WTC11 (cell line): ENCODE results near the gene IL36G.

ENCODE experiments used
- GTF2I ChIP-seq: fragments of 250-450 bp; sonication (Bioruptor Pico); conservative IDR thresholded peaks from 2 replicates; pipeline ENCODE4 v1.4.0; 2021; ENCODE audit warnings: mild to moderate bottlenecking
- IRF2 ChIP-seq: sonication (generic); formaldehyde crosslinking; IDR thresholded peaks from 2 replicates; pipeline ENCODE4 v1.8.0; 2022; ENCODE audit warnings: low read depth, missing genetic modification reagents, borderline replicate concordance
- JUN ChIP-seq: sonication (generic); formaldehyde crosslinking; IDR thresholded peaks from 2 replicates; pipeline ENCODE4 v1.8.0; 2023; ENCODE audit warnings: mild to moderate bottlenecking, missing genetic modification reagents
- SP1 ChIP-seq: sonication (generic); formaldehyde crosslinking; conservative IDR thresholded peaks from 2 replicates; pipeline ENCODE4 v1.8.1; 2022; ENCODE audit warnings: missing genetic modification reagents
- ZNF263 ChIP-seq: sonication (generic); formaldehyde crosslinking; IDR thresholded peaks from 2 replicates; pipeline ENCODE4 v1.8.1; 2022; ENCODE audit warnings: low read depth, mild to moderate bottlenecking, moderate library complexity, missing genetic modification reagents
- ZNF416 ChIP-seq: fragments of 250-450 bp; sonication (Bioruptor Pico); IDR thresholded peaks from 2 replicates; pipeline ENCODE4 v1.9.0; 2021; ENCODE audit warnings: mild to moderate bottlenecking, inconsistent platforms
- TF ChIP-seq, protein P1 (sequence below): sonication (generic); formaldehyde crosslinking; IDR thresholded peaks from 2 replicates; pipeline ENCODE4 v1.8.0; 2022; ENCODE audit warnings: mild to moderate bottlenecking, missing genetic modification reagents
- TF ChIP-seq, protein P2 (sequence below): fragments of 200-600 bp; IDR thresholded peaks from 2 replicates; pipeline ENCODE4 v1.8.0; 2022; ENCODE audit warnings: antibody characterized with exemption
- TF ChIP-seq, protein P3 (sequence below): sonication (generic); formaldehyde crosslinking; IDR thresholded peaks from 2 replicates; pipeline ENCODE4 v1.8.1; 2023; ENCODE audit warnings: mild to moderate bottlenecking, missing genetic modification reagents, moderate library complexity
- TF ChIP-seq, protein P4 (sequence below): sonication (generic); formaldehyde crosslinking; conservative IDR thresholded peaks from 2 replicates; pipeline ENCODE4 v1.8.1; 2022; ENCODE audit warnings: mild to moderate bottlenecking, missing genetic modification reagents

DNA sequence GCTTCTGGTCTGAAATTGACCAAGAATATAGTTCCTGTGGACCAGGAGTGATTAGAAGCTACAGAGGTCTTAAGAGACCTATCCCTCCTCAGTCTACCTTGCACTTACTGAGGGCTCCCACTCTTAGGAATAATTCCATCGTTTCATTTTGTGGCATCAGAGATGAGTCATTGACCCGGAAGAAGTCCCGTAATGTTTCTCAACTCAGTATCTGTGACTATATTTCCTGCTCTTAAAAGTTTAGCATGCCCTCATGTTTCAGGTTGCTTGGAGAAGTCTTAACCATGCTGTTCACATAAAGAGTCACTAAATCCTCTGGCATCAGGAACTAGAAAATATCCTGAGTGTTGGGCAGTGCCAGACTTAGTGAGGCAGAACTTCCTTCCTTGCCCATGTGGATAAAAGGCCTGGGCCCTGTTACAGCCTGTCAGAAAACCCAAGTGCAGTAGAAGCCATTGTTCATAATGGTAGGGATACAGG lies 27.3 kb downstream of the IL36G start, which contains the start of gene IL36A:
- TF ChIP-seq, protein P1, sequence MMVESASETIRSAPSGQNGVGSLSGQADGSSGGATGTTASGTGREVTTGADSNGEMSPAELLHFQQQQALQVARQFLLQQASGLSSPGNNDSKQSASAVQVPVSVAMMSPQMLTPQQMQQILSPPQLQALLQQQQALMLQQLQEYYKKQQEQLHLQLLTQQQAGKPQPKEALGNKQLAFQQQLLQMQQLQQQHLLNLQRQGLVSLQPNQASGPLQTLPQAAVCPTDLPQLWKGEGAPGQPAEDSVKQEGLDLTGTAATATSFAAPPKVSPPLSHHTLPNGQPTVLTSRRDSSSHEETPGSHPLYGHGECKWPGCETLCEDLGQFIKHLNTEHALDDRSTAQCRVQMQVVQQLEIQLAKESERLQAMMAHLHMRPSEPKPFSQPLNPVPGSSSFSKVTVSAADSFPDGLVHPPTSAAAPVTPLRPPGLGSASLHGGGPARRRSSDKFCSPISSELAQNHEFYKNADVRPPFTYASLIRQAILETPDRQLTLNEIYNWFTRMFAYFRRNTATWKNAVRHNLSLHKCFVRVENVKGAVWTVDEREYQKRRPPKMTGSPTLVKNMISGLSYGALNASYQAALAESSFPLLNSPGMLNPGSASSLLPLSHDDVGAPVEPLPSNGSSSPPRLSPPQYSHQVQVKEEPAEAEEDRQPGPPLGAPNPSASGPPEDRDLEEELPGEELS (CRISPR knock-in tag) = no peak
- TF ChIP-seq, protein P2, sequence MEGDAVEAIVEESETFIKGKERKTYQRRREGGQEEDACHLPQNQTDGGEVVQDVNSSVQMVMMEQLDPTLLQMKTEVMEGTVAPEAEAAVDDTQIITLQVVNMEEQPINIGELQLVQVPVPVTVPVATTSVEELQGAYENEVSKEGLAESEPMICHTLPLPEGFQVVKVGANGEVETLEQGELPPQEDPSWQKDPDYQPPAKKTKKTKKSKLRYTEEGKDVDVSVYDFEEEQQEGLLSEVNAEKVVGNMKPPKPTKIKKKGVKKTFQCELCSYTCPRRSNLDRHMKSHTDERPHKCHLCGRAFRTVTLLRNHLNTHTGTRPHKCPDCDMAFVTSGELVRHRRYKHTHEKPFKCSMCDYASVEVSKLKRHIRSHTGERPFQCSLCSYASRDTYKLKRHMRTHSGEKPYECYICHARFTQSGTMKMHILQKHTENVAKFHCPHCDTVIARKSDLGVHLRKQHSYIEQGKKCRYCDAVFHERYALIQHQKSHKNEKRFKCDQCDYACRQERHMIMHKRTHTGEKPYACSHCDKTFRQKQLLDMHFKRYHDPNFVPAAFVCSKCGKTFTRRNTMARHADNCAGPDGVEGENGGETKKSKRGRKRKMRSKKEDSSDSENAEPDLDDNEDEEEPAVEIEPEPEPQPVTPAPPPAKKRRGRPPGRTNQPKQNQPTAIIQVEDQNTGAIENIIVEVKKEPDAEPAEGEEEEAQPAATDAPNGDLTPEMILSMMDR = no peak
- TF ChIP-seq, protein P3, sequence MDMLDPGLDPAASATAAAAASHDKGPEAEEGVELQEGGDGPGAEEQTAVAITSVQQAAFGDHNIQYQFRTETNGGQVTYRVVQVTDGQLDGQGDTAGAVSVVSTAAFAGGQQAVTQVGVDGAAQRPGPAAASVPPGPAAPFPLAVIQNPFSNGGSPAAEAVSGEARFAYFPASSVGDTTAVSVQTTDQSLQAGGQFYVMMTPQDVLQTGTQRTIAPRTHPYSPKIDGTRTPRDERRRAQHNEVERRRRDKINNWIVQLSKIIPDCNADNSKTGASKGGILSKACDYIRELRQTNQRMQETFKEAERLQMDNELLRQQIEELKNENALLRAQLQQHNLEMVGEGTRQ (CRISPR knock-in tag) = no peak
- no peak for TF ChIP-seq IRF2 (CRISPR knock-in tag)
- no peak for TF ChIP-seq GTF2I
- TF ChIP-seq, protein P4, sequence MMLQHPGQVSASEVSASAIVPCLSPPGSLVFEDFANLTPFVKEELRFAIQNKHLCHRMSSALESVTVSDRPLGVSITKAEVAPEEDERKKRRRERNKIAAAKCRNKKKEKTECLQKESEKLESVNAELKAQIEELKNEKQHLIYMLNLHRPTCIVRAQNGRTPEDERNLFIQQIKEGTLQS (CRISPR knock-in tag) = no peak
- TF ChIP-seq ZNF416 = no peak
- TF ChIP-seq ZNF263 (CRISPR knock-in tag) = no peak
- no peak for TF ChIP-seq SP1 (CRISPR knock-in tag)
- TF ChIP-seq JUN (CRISPR knock-in tag) = no peak
